Measurements from ENCODE around the gene CNN1. TPM values are rescaled to one million over a fixed set of nuclear protein-coding genes. Genes with fewer than 3 reads are reported as not detected.
A peak's percentile ranks its signal among the peaks of the same experiment; 100 is the strongest.
"Not testable (repeated sequence)": the region's sequence is repeated elsewhere in the genome, so short reads cannot be mapped to it uniquely, and the experiment has no call there.

The CNN1 gene
- total RNA-seq, 1 experiment from 2014 or later = not detected

DNA sequence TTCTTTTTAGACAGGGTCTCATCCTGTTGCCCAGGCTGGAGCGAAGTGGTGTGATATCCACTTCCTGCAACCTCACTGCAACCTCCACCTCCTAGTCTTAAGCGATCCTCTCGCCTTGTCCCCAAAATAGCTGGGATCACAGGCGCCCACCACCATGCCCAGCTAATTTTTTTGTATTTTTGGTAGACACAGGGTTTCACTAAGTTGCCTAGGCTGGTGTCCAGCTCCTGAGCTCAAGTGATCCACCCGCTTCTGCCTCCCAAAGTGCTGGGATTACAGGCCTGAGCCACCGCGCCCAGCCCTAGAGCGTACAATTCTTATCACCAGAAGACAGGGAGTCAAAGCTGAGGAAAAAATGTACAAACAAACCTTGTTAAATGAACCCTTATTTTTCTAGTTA lies 24.9 kb downstream of the CNN1 start:
- no peak for DNase-seq (ENCODE audit: extremely low read depth, low read depth)

DNA sequence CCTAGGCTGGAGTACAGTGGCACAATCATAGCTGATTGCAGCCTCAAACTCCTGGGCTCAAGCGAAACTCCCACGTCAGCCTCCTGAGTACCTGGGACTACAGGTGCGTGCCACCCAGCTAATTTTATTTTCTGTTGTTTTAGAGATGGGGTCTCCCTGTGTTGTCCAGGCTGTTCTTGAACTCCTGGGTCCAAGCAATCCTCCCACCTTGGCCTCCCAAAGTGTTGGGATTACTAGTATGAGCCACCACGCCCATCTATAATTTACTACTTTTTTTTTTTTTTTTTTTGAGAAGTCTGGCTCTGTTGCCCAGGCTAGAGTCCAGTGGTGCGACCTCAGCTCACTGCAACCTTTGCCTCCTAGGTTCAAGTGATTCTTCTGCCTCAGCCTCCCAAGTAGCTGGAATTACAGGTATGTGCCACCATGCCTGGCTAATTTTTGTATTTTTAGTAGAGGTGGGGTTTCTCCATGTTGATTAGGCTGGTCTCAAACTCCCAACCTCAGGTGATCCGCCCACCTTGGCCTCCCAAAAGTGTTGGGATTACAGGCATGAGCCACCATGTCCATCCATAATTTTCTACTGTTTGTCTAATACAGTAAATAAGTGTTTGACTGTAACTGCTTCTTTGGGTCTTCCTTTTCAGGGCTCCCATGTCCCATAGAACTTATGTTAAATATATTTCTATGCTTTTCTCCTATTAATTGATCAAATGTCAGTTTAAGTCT lies 25.6 kb downstream of the CNN1 start:
- DNase-seq (ENCODE audit: extremely low read depth, low read depth) = not testable (repeated sequence)

DNA sequence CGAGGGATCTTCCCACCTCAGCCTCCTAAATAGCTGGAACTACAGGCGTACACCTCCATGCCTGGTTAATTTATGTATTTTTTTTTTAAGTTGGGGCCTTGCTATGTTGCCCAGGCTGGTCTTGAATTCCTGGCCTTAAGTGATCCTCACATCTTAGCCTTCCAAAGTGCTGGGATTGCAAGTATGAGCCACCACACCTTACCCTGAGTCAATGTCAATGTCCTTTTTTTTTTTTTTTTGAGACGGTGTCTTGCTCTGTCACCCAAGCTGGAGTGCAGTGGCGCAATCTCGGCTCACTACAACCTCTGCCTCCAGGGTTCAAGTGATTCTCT lies 27.0 kb downstream of the CNN1 start:
- DNase-seq (ENCODE audit: extremely low read depth, low read depth) = not testable (repeated sequence)

DNA sequence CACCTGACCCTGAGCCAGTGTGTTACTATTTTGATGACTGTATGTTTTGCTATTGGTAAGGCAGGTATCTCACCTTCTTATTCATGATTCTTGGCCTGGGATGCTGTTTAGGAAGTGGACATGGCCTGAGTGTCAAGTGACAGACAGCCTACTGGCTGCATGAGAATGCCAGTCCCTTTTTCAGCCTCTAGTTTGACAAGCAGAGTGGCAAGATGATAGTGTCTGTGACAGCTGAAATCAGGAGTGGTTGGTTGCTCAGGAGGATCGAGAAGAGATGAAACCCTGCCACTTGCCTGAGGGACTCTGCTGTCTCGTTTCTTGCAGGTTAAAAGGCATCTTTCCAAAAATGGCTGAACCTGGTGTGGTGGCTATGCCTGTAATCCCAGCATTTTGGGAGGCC lies 27.5 kb downstream of the CNN1 start:
- DNase-seq (ENCODE audit: extremely low read depth, low read depth) = no peak

DNA sequence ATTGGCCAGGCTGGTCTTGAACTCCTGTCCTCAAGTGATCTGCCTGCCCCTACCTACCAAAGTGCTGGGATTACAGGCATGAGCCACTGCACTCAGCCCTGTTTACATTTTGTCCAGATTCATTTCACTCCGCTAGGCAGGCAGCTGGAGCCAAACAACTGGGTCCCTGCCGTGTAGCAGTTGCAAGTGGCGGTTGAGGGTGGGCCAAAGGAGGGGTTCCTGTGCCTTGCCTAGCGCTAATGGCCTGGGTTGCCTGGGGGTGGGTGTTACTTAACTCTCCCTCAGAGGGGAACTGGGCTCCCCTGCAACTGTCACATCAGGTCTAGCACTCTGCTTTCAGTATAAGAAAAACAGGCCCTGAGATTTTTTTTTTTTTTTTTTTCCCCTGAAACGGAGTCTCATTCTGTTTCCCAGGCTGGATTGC lies 31.4 kb downstream of the CNN1 start:
- DNase-seq (ENCODE audit: extremely low read depth, low read depth) = no peak

DNA sequence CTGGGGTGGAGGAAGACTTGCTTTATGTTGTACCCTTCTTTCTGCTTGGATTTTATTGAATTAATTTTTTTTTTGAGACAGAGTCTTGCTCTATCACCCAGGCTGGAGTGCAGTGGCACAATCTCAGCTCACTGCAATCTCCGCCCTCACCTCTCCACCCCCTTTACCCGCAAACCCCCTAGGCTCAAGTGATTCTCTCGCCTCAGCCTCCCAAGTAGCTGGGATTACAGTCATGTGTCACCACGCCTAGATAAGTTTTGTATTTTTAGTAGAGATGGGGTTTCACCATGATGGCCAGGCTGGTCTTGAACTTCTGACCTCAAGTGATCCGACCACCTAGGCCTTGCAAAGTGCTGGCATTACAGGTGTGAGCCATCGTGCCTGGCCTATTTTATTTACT lies 34.7 kb downstream of the CNN1 start:
- DNase-seq (ENCODE audit: extremely low read depth, low read depth) = not testable (repeated sequence)

DNA sequence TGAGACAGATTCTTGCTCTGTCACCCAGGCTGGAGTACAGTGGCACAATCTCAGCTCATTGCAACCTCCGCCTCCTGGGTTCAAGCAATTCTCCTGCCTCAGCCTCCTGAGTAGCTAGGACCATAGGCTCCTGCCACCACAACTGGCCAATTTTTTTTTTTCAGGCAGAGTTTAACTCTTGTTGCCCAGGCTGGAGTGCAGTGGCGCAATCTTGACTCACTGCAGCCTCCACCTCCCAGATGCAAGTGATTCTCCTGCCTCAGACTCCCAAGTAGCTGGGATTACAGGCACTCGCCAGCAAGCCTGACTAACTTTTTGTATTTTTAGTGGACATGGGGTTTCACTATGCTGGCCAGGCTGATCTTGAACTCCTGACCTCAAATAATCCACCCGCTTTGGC lies 35.1 kb downstream of the CNN1 start:
- not testable (repeated sequence) for DNase-seq (ENCODE audit: extremely low read depth, low read depth)

DNA sequence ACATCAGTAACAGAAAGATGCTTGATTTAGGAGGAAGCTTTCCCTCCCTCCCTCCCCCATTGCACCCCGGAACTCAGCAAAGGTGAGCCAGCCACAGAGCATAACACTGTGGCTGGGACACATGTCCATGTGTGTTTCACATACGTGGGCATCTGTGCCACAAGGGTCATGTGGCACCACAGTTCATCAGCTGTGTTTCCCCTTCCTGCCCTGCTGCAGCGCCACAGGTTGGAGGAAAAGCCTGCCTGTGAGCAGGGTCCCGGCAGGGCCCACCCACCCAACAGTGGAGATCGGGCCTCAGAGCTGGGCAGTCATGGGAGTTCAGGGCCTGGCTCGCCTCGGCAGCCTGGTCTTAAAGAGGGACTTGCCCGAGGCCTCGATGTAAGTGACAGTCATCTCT lies 36.0 kb downstream of the CNN1 start:
- DNase-seq (ENCODE audit: extremely low read depth, low read depth) = no peak

DNA sequence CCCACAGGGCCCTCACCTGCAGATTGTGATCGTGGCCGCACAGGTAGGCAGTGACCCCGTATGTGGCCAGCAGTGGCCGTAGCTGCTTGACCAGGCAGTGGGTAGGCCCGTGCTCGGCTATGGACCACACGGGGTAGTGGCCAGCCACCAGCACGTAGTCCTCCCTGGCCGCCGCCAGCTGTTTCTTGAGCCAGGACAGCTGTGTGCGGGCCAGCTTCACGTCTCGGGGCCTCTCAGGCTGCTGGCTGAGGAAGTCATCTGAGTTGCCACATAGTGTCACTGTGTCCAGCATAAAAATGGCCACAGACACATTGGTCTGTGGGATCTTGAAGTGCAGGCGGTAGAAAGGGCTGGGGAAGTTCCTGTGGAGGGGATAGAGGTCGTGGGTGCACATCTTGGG lies 37.6 kb downstream of the CNN1 start:
- DNase-seq (ENCODE audit: extremely low read depth, low read depth) = no peak

DNA sequence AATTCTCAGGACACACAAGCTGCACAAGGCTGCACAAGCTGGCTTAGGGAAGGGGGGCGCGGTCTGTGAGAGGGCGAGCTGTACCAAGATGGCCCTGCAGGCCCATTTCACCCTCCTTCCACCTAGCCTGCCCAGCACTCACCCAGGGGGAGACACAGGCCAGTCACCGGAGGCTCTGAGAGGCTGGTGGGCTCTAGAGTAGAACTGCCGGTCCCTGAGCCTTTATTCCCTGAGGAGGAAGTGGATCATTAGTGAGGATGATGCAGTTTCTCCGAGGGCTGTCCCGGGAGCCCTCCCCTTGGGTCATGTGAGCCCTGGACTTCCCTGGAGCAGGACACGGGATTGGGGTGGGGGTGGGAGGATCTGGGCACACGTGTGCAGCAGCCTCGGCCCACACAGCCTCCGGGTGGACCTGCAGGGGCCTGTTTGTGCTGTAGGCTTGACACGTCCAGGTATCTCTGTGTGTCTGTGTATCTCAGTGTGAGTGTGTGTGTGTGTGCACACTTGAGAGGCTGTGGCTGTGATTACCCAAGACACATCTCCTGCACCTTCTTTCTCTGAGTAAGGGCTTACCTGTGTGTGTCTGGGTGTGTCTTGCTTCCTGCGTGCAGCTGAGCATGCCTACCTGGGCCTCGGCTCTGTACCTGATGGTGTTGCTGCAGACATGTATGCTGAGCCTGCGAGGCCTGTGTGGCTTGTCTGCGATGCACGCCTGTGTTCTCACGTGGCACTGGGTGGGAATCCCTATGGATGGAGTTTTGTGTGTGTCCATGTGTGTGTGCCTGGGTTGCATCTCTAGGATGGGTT lies 39.0 kb downstream of the CNN1 start, which contains the start of gene ACP5:
Gene ACP5 (minus strand): TSS at position 195 of the 807 bp plus-strand sequence. CDS start 328 bp downstream, outside the sequence.
- no peak for DNase-seq (ENCODE audit: extremely low read depth, low read depth)

DNA sequence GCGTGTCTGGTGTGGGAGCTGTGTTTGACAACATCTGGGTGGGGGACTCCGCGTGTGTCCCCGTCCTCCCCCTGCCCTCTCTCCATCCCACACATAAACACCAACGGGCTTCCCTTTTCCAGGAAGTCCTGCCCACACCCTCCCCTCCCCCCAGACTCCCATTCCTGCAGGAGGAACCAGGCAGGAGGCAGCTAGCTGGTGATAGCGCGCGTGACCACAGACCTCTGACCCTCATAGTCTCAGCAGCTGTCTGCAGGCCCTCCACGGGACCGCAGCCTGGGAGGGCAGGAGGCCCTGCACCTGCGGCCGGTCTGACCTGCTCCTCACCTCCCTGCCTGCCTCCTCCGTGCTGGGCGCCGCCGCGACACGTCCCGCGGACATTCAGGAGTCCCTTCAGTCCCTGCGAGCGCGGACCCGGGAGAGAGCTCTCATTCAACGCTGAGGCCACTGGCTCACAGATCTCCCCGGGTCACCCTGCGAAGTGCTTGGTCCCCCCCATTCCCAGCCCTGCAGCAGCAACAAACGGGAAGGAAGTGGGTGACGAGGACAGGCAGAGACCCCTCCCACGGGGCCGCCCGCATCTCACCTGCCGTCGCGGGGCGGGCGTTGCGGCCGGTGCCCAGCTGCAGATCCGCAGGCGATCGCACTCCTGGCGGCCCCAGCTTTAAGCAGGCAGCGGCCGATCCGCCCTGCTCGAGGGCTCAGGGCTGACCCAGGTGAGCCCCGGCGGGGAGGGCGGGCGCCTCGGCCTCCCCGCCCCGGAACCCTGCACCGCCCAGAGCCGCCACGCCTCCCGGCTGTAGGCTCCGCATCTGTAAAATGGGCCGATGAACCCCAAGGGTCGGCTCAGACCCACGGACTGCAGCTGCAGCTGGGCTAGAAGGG lies 39.8 kb downstream of the CNN1 start:
- no peak for DNase-seq (ENCODE audit: extremely low read depth, low read depth)

DNA sequence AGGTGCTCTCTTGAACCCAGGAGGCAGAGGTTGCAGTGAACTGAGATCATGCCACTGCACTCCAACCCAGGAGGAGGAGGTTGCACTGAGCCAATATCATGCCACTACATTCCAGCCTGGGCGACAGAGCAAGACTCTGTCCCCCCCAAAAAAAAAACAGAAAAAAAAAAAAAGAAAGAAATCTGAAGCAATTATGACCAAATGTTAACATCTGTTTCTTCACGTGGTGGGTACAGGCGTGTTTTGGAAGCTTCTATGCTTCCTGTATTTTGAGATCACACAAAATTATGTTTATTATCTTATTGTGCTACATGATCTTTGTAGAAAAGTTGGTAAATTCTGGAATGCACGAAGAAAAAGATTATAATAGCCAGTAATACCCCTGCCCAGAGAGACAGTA lies 41.5 kb downstream of the CNN1 start:
- DNase-seq (ENCODE audit: extremely low read depth, low read depth) = no peak

DNA sequence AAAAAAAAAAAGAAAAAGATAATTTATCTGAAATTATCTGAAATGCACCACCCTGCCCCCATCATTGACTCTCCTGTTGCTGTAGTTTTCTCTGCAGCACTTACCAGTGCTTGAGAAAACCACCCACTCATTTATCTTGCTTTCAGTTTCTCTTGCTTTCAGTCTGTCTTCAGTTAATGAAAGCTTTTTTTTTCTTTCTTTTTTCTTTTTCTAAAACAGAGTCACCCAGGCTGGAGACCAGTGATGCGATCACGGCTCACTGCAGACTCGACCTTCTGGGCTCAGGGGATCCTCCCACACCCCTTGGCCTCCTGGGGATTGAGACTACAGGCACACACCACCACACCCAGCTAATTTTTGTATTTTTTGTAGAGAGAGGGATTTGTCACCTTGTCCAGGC lies 43.1 kb downstream of the CNN1 start:
- DNase-seq (ENCODE audit: extremely low read depth, low read depth) = no peak

DNA sequence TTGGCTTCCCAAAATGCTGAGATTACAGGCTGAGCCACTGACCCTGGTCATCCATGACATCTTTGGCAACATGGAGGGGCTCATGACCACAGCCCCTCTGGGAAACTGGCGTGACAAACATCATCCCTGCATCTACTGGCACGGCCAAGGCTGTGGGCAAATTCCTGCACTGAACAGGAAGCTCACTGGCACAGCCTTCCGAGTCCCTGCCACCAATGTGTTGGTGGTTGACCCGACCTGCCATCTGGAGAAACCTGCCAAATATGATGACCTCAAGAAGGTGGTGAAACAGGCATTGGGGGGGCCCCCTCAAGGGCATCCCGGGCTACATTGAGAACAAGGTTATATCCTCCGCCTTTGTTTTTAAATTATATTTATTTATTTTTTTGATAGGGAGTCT lies 47.7 kb downstream of the CNN1 start:
- DNase-seq (ENCODE audit: extremely low read depth, low read depth) = no peak

DNA sequence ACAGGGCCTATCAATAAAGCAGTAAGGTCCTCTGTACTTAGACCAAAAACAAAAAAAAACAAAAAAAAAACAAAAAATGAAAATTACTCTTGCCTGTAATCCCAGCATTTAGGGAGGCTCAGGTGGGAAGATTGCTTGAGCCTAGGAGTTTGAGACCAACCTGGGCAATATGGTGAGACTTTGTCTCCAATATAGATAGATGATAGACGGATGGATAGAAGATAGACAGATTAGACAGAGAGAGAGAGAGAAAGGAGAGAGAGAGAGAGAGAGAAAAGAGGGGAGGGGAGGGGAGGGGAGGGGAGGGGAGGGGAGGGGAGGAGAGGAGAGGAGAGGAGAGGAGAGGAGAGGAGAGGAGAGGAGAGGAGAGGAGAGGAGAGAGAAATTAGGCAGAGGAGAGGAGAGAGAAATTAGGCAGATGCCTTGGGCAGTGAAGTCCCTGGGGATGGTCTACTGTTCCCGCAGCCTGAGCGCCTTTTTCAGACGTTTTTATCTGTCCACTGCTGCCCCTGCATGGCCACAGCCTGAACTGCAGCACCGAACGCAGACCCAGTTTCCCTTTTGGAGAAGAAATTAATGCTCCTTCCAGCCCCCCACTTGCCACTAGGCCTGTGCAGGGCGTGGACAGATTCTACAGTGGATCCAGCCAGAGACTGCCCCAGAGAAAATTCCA lies 48.8 kb downstream of the CNN1 start:
- peak; percentile 41 for DNase-seq (ENCODE audit: extremely low read depth, low read depth)

DNA sequence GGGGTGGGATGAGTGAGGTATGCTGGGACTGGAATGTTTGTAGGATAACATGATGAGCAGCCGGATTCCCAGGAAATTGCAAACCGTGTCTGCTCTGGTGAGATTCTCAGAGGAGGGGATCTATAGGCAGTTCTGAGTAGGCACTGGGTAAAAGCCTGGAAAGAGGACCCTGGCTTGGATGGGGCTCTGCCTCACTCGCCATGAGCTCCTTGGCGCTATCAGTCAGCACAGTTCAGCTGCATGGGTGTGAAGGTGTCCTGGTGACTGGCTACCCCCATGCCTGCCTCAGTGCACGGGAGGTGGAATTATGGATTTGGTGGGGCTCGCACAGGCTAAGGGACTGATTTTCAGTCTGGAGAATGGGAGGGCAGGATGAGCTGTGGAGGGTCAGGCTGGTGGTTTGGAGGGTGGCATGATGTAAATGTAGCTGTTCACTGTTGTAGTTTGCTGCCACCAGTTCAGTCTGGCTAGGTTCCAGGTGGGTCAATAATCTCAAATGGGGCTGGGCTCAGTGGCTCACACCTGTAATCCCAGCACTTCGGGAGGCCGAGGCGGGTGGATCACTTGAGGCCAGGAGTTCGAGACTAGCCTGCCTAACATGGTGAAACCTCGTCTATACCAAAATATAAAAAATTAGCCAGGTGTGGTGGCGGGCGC lies 49.5 kb downstream of the CNN1 start:
- no peak for DNase-seq (ENCODE audit: extremely low read depth, low read depth)

DNA sequence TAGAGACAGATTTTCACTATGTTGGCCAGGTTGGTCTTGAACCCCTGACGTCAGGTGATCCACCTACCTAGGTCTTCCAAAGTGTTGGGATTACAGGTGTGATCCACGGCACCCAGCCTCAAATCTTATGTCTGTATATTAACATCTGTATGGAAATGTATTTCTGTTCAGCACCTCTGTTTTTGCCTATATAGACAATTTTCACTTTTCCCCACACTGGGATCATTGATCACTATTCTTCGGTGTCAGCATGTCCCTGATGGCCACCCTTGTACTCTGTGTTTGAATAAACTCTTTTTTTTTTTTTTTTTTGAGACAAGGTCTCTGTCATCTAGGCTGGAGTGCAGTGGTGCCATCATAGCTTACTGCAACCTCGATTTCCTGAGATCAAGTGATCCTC lies 55.4 kb downstream of the CNN1 start:
- no peak for DNase-seq (ENCODE audit: extremely low read depth, low read depth)

DNA sequence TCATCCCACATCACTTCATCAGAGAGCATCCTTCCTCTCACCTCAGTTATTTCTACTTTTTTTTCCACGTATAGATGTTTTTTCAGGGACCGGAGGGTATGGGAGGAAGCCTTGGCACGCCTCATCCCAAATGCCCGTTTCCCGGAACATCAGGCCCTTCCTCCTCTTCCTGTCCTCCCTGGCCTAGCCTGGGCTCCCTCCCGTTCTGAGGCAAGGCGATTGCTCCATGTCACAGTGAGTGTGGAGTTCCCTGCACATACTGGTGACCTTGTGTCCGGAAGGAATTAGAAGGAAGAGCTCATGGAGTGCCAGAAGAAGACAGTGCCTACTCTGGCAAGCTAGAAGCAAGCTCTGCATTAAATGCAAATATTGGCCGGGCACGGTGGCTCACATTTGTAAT lies 57.5 kb downstream of the CNN1 start:
- no peak for DNase-seq (ENCODE audit: extremely low read depth, low read depth)

DNA sequence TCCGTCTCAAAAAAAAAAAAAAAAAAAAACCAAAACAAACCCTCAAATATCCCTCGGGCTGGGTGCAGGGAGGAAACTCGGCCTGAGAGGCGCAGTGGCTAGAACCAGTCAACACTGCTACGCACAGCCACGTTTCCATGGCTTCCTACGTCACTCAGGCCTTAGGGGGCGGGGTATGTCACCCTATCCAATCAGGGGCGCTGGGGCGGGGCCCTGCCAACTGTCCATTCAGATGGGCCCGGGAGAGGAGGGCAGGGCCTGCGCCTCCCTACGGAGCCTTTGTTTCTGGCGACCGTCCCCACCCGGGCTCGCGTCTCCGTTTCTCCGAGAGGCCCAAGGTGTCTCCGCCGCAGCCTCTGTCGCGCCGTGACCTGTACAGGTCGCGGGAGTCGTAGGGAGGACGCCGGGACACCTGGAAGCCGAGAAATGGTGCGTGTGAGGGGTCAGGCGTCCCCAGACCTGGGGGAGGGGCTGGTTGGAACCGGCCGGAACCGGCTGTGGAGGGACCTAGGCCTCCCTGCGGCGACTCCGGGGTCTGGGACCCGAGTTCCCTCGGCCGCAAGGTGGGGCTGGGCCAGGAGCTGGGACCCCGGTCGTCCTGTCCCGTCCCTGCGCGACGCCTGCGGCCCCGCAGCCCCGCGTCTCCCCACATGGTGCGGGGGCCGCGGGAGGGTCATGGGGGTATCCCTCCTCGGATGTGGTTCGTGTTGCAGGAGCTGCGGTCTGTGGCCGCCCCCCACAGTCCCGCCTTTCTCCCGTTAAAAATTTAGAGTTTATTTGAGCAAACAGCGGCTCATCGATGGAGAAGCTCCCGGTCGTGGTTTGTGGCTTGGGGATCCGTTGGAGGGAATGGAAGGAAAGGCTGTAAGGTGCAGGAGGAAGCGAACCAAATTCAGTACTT lies 58.8 kb downstream of the CNN1 start, which contains the start of gene ZNF627:
Gene ZNF627 (plus strand): TSS at position 282 of the 901 bp plus-strand sequence. CDS start 145 bp downstream, at position 427.
- DNase-seq (ENCODE audit: extremely low read depth, low read depth) = peak; percentile 94

Data from NCI-H460 (cell line).